Measurements from ENCODE around the gene BMP6. TPM values are rescaled to one million over a fixed set of nuclear protein-coding genes. Genes with fewer than 3 reads are reported as not detected.

BMP6 gene
- total and polyA plus RNA-seq, 2 experiments from 2014 or later = 0.84 to 2.8 TPM

DNA sequence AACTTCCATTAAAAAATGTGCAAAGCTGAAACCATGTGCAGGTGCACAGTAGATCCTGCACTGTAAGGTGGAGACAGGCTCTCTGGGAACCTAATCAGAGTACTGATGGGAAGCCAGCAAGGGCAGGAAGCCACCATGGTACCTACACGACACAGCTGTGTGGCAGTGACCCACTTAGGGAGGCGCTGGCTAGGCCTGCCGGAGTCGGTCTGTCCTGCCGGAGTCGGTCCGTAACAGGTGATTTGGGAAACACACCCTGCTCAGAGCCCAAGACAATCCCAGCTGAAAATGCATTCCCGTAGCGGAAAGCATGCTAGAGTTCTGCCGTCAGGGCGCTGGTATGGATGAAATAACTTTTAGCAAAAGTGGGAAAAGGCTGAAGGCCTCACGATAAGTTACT is 167.4 kb downstream of the BMP6 start:
- no peaks in the 10 kb centered on the region for H3K4me1 Mint-ChIP-seq
- no peak overlapping the region for H3K4me3 ChIP-seq
- H3K27me3 ChIP-seq (ENCODE audit: insufficient read depth) = no peaks in the 10 kb centered on the region
- no peak overlapping the region for H3K27ac Mint-ChIP-seq
- peaks cover 92% of the 10 kb centered on the region for H3K36me3 Mint-ChIP-seq (ENCODE audit: low read depth)
- H3K79me2 ChIP-seq (replicated peaks; ENCODE audit: insufficient read depth) = no peaks in the 10 kb centered on the region
- no peaks in the 10 kb centered on the region for H3F3A ChIP-seq (replicated peaks; ENCODE audit: low read depth)
- no peak overlapping the region for H2AFZ ChIP-seq
- H3K36me3 ChIP-seq (ENCODE audit: insufficient read depth) = peaks cover 41% of the 10 kb centered on the region
- no peak for TF ChIP-seq POLR2AphosphoS5 (IDR thresholded peaks at IDR 0.05; ENCODE audit: low read depth)
- peaks cover 15% of the 10 kb centered on the region for H4K20me1 ChIP-seq (replicated peaks; ENCODE audit: insufficient read depth)
- no peak overlapping the region for H3K4me2 ChIP-seq
- peaks cover 3% of the 10 kb centered on the region for H3K27me3 Mint-ChIP-seq (ENCODE audit: insufficient read depth, low read depth, poor library complexity)
- DNase-seq (ENCODE audit: low spot score) = no peak
- H3K4me3 Mint-ChIP-seq = no peak overlapping the region
- ATAC-seq = no peak
- H3K4me1 ChIP-seq (ENCODE audit: insufficient read depth) = no peaks in the 10 kb centered on the region
- H3K27ac ChIP-seq (ENCODE audit: low read depth) = no peak overlapping the region
- no peaks in the 10 kb centered on the region for H3K9me2 ChIP-seq (ENCODE audit: insufficient read depth)
- no peaks in the 10 kb centered on the region for H3K9me3 Mint-ChIP-seq

GRCh38 chr6:7894262-7895124 is 168.6 kb downstream of the BMP6 start:
- ATAC-seq = no peak
- H3K4me2 ChIP-seq = no peak overlapping the region
- no peaks in the 10 kb centered on the region for H3K9me2 ChIP-seq (ENCODE audit: insufficient read depth)
- no peak overlapping the region for H3K4me3 ChIP-seq
- H3K27me3 ChIP-seq (ENCODE audit: insufficient read depth) = no peaks in the 10 kb centered on the region
- no peaks in the 10 kb centered on the region for H3K4me1 ChIP-seq (ENCODE audit: insufficient read depth)
- peaks cover 40% of the 10 kb centered on the region for H3K36me3 ChIP-seq (ENCODE audit: insufficient read depth)
- no peak overlapping the region for H3K27ac ChIP-seq (ENCODE audit: low read depth)
- Mint-ChIP-seq H3K27me3 (ENCODE audit: insufficient read depth, low read depth, poor library complexity) (peaks cover 3% of the 10 kb centered on the region), H3K9me3 (no peaks in the 10 kb centered on the region), H3K4me1 (no peaks in the 10 kb centered on the region), H3K4me3 (no peak overlapping the region), H3K27ac (no peak overlapping the region), H3K36me3 (ENCODE audit: low read depth) (peaks cover 94% of the 10 kb centered on the region)
- DNase-seq (ENCODE audit: low spot score) = no peak
- no peaks in the 10 kb centered on the region for H3F3A ChIP-seq (replicated peaks; ENCODE audit: low read depth)
- H3K79me2 ChIP-seq (replicated peaks; ENCODE audit: insufficient read depth) = no peaks in the 10 kb centered on the region
- no peak overlapping the region for H2AFZ ChIP-seq
- H4K20me1 ChIP-seq (replicated peaks; ENCODE audit: insufficient read depth) = peaks cover 19% of the 10 kb centered on the region
- TF ChIP-seq, protein P1, sequence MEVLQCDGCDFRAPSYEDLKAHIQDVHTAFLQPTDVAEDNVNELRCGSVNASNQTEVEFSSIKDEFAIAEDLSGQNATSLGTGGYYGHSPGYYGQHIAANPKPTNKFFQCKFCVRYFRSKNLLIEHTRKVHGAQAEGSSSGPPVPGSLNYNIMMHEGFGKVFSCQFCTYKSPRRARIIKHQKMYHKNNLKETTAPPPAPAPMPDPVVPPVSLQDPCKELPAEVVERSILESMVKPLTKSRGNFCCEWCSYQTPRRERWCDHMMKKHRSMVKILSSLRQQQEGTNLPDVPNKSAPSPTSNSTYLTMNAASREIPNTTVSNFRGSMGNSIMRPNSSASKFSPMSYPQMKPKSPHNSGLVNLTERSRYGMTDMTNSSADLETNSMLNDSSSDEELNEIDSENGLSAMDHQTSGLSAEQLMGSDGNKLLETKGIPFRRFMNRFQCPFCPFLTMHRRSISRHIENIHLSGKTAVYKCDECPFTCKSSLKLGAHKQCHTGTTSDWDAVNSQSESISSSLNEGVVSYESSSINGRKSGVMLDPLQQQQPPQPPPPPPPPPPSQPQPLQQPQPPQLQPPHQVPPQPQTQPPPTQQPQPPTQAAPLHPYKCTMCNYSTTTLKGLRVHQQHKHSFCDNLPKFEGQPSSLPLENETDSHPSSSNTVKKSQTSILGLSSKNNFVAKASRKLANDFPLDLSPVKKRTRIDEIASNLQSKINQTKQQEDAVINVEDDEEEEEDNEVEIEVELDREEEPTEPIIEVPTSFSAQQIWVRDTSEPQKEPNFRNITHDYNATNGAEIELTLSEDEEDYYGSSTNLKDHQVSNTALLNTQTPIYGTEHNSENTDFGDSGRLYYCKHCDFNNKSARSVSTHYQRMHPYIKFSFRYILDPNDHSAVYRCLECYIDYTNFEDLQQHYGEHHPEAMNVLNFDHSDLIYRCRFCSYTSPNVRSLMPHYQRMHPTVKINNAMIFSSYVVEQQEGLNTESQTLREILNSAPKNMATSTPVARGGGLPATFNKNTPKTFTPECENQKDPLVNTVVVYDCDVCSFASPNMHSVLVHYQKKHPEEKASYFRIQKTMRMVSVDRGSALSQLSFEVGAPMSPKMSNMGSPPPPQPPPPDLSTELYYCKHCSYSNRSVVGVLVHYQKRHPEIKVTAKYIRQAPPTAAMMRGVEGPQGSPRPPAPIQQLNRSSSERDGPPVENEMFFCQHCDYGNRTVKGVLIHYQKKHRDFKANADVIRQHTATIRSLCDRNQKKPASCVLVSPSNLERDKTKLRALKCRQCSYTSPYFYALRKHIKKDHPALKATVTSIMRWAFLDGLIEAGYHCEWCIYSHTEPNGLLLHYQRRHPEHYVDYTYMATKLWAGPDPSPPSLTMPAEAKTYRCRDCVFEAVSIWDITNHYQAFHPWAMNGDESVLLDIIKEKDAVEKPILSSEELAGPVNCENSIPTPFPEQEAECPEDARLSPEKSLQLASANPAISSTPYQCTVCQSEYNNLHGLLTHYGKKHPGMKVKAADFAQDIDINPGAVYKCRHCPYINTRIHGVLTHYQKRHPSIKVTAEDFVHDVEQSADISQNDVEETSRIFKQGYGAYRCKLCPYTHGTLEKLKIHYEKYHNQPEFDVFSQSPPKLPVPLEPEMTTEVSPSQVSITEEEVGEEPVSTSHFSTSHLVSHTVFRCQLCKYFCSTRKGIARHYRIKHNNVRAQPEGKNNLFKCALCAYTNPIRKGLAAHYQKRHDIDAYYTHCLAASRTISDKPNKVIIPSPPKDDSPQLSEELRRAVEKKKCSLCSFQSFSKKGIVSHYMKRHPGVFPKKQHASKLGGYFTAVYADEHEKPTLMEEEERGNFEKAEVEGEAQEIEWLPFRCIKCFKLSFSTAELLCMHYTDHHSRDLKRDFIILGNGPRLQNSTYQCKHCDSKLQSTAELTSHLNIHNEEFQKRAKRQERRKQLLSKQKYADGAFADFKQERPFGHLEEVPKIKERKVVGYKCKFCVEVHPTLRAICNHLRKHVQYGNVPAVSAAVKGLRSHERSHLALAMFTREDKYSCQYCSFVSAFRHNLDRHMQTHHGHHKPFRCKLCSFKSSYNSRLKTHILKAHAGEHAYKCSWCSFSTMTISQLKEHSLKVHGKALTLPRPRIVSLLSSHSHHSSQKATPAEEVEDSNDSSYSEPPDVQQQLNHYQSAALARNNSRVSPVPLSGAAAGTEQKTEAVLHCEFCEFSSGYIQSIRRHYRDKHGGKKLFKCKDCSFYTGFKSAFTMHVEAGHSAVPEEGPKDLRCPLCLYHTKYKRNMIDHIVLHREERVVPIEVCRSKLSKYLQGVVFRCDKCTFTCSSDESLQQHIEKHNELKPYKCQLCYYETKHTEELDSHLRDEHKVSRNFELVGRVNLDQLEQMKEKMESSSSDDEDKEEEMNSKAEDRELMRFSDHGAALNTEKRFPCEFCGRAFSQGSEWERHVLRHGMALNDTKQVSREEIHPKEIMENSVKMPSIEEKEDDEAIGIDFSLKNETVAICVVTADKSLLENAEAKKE (CRISPR knock-in tag; IDR thresholded peaks at IDR 0.05) = no peak
- no peak for TF ChIP-seq REST (IDR thresholded peaks at IDR 0.05; ENCODE audit: unreplicated experiment)
- TF ChIP-seq ZNF114 (CRISPR knock-in tag; IDR thresholded peaks at IDR 0.05) = no peak
- TF ChIP-seq POLR2AphosphoS5 (IDR thresholded peaks at IDR 0.05; ENCODE audit: low read depth) = no peak
- TF ChIP-seq, protein P2, sequence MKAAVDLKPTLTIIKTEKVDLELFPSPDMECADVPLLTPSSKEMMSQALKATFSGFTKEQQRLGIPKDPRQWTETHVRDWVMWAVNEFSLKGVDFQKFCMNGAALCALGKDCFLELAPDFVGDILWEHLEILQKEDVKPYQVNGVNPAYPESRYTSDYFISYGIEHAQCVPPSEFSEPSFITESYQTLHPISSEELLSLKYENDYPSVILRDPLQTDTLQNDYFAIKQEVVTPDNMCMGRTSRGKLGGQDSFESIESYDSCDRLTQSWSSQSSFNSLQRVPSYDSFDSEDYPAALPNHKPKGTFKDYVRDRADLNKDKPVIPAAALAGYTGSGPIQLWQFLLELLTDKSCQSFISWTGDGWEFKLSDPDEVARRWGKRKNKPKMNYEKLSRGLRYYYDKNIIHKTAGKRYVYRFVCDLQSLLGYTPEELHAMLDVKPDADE (IDR thresholded peaks at IDR 0.05) = no peak
- TF ChIP-seq EZH2phosphoT487 (IDR thresholded peaks at IDR 0.05; ENCODE audit: unreplicated experiment) = no peak
- TF ChIP-seq JUNB (IDR thresholded peaks at IDR 0.05; ENCODE audit: unreplicated experiment) = no peak
- no peak for TF ChIP-seq ZNF331 (CRISPR knock-in tag; IDR thresholded peaks at IDR 0.05; ENCODE audit: low read depth)
- TF ChIP-seq EZH2 (IDR thresholded peaks at IDR 0.05; ENCODE audit: low read depth, unreplicated experiment) = no peak
- no peak for TF ChIP-seq CREB1 (CRISPR knock-in tag; IDR thresholded peaks at IDR 0.05; ENCODE audit: low read depth)
